COLO668 (cell line): ENCODE data around the gene GYPC.

Experiments
- DNase-seq: peaks from one replicate; lab custom pipeline; 2025; ENCODE audit not compliant: unreplicated experiment; lab: John Stamatoyannopoulos, UW

GYPC gene

DNA sequence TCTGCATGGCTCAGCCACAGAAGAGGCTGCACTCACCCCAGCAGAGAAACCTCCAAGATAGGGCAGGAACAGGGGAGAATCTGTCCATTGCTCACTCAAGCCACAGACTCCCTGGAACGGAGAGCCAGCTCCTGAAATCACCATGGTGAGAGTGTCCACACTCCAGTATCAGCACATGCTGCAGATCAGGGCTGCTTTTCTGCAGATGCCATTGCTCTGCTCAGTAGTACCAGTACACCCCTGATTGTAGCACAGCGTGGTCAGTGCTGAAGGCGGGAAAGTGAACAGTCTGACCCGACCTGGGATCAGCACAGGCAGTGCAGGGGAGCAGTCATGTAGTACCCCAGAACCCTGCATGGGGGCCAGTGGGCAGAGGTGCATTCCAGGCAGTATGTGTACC, 73.9 kb downstream of the GYPC start:
- DNase-seq, result no peak

DNA sequence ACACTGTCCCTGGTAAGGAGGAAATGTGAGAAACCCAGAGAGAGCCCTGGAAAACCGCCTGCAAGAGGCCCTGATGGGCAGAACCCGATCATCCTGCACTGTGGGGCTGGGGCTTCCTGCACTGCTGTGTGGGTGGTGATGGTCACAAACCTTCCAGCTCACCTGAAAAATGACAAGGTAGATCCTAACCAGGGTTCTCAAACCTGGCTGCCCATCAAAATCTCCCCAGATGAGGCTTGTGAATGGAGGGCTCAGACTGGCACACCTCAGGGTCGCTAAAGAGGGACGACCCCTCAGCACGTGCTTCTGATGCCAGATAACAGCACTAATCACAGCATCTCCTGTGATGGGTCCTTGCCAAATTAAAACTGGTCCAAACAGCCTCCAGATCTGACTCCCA, 74.7 kb downstream of the GYPC start:
- no peak for DNase-seq

DNA sequence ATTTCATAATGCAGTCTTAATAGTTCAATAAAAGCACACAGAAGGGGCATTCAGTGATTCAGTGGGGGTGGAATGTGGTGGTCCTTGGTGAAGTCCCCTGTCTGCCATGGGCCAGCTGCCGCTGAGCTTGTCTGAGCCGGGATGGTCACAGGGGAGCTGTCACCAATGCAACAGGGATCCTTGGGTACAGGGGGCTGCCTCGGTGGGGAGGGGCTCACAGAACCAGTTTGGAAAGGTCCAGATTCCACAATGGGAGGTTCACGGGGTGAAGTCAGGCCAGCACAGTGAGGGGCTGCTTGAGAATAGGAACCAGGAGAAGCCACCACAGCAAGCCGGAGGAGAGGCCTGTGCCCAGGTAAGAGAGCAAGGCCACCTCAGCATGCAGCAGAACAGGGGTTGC, 75.4 kb downstream of the GYPC start:
- DNase-seq, result no peak

DNA sequence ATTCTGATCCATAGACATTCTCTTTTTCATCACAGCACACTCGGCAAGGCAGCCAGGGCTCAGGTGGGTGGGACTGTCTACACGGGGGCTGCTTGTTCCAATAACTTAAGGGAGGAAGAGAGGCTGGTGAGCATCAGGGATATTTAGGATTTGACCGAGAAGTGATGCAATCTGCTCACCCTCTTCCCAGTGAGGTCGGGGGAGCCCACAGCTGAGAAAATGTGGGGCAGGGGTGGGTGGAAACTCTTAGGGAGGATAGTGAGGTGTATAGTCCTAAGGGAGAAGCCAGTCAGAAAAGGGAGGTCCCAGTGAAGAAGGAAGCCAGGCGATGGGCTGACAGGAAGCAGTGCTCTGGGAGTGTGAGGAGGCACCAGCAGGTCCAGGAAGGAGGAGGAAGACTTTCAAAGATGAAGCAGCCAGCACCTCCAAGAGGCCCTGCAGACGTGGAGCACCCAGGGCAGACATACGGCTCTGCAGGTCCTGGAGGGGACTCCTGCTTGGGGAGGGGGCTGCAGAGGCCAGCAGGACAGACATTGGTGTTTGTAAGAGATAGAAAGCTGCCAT, 76.8 kb downstream of the GYPC start:
- no peak for DNase-seq

DNA sequence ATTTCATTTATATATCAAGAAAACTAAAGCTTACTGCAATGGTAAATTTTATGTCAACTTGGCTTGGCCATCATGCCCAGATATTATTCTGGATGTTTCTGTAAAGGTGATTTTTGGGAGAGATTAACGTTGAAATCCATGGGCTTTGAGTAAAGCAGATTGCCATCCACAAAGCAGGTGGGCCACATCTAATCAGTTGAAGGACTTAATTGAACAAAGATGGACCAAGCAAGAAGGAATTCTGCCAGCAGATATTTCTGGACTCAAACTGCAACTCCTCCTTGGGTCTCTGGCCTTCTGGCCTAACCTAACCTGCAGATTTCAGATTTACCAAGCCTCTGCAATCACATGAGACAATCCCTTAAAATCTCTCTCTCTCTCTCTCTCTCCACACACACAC, 77.8 kb downstream of the GYPC start:
- DNase-seq, result no peak

DNA sequence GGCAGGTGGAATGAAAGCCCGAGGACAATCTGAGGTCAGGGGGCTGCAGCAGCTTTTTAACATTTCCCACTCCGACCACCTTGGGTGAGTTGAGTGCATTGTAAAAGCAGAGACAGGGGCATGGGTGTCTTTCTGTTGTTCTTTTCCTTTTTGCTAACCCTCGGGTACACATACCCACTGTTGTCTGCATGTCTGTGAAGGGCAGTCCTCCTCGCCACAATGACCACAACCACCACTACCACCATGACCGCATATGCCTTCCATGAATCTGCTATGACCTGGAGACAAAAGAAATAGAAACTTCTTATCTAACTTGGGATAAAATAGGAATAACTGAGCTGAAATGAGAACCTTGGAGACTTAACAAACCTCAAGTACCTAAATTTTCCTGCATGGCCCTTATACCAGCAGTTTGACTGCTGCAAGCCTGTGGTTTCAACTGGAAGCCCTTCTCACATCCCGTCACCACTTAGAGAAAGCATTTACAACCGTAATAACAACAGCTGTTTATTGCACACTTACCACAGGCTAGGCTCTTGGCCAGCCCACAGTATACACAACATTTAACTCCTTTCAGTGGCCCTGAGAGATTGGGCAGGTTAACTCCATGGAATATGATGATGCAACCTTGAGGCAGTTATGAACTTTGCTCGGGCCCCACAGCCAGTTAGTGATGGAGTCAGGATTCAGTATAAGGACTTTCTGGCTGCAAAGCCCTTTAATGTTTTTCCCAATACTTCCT, 80.3 kb downstream of the GYPC start:
- no peak for DNase-seq

DNA sequence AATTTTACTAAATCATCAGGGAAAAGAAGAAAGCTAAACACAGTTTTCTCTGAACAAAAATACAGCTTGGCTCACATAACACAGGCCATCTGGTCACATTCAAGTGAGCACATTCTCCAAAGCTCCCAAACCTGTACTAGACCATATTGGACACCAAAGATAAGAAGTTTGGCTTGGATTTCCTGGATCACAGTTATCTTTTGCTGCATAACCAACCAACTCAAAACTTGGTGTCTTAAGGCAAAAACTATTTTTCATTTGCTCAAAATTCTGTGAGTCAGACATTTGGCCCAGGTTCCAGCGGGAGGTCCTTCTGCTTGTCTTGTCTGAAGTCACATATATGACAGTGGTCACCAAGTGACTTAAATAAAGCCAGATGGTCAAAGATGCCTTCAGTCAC, 83.2 kb downstream of the GYPC start:
- DNase-seq, result no peak

DNA sequence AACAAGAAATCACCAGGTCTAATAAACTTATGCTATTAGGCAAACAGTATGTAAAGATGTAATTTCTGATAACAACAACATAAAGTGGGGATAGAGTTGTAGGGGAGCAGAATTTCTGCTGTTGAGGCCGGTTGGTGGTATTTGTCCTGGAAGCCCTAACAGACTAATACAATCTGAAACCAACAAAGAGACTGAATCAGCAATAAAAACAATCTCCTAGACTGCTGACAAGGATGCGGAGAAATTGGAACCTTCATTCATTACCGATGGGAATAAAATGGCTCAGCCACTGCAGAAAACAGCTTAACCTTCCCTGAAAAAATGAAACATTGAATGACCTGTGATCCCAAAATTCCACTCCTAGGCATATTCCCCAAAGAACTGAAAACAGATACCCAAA, 88.7 kb downstream of the GYPC start:
- DNase-seq, result no peak
